D721Med (cell line): ENCODE measurements around the gene MGAT4C.
"Not testable (repeated sequence)": the region's sequence is repeated elsewhere in the genome, so short reads cannot be mapped to it uniquely, and the experiment has no call there.

Source experiments
- DNase-seq: peaks from one replicate; pipeline ENCODE4 v3.0.0; 2011; ENCODE audit warnings: low spot score; ENCODE audit not compliant: insufficient read length
- FAIRE-seq: peaks from 2 replicates; lab custom pipeline; 2011; peaks lifted over from hg19 to GRCh38; lab: Jason Lieb, UNC
- TF ChIP-seq, protein P1 (sequence below): IDR thresholded peaks from 2 replicates; pipeline ENCODE4 v1.5.1; 2012; ENCODE audit warnings: mild to moderate bottlenecking, control low read depth; ENCODE audit not compliant: insufficient read depth; ENCODE audit errors: missing control alignments

The MGAT4C gene

DNA sequence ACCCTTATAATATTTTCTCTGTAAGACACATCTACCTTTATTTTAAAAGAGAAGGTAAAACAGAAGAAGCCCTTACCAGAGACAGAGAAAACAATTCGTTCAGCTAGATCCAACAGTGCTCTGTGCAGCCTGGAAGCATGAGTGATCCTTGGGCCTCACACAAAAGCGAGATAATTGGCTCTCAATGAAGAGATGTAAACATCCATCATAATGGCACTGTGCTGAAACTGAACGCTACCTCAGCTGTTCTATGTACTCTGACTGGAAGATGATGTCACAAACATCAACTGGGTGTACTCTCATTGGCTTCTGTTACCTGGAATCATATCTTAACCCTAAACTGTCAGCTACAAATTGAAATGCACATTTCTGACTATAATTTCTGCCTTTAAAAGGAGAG, at the start of gene MGAT4C:
TSS of gene MGAT4C (minus strand) at position 229 of the 400 bp plus-strand sequence.
- DNase-seq, result no peak
- TF ChIP-seq, protein P1, sequence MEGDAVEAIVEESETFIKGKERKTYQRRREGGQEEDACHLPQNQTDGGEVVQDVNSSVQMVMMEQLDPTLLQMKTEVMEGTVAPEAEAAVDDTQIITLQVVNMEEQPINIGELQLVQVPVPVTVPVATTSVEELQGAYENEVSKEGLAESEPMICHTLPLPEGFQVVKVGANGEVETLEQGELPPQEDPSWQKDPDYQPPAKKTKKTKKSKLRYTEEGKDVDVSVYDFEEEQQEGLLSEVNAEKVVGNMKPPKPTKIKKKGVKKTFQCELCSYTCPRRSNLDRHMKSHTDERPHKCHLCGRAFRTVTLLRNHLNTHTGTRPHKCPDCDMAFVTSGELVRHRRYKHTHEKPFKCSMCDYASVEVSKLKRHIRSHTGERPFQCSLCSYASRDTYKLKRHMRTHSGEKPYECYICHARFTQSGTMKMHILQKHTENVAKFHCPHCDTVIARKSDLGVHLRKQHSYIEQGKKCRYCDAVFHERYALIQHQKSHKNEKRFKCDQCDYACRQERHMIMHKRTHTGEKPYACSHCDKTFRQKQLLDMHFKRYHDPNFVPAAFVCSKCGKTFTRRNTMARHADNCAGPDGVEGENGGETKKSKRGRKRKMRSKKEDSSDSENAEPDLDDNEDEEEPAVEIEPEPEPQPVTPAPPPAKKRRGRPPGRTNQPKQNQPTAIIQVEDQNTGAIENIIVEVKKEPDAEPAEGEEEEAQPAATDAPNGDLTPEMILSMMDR, result no peak

DNA sequence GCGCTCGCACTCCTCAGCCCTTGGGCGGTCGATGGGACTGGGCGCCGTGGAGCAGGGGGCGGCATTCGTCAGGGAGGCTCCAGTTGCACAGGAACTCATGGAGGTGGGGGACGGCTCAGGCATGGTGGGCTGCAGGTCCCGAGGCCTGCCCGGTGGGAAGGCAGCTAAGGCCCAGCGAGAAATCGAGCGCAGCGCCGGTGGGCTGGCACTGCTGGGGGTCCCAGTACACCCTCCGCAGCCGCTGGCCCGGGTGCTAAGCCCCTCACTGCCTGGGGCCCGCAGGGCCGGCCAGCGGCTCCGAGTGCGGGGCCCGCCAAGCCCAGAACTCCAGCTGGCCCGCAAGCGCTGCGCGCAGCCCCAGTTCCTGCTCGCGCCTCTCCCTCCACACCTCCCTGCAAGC, 40.2 kb upstream of the MGAT4C start:
- not testable (repeated sequence) for DNase-seq, FAIRE-seq

More for the DNA sequence above, at the start of gene MGAT4C:
- FAIRE-seq, result no peak

DNA sequence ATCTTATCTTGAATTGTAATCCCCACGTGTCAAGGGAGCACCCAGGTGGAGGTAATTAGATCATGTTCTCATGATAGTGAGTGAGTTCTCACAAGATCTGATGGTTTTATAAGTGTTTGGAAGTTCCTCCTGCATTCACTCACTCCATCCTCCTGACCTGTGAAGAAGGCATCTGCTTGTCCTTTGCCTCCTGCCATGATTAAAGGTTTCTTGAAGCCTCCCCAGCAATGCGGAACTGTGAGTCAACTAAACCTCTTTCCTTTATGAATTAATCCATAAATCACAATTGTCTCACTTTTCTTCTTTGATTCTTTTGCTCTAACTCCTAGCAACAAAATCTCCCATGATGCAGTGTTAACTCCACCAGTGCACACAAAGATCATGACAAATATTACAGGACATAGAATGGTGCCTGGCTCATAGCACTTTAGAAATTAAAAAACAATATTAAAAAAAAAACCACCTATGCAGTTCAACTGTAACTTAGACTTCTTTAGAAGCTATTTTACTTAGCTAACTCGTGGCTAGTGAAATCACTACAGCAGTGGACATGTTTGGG, 37.6 kb upstream of the MGAT4C start:
- TF ChIP-seq, protein P1, result no peak
- DNase-seq, result no peak
- FAIRE-seq, result no peak

DNA sequence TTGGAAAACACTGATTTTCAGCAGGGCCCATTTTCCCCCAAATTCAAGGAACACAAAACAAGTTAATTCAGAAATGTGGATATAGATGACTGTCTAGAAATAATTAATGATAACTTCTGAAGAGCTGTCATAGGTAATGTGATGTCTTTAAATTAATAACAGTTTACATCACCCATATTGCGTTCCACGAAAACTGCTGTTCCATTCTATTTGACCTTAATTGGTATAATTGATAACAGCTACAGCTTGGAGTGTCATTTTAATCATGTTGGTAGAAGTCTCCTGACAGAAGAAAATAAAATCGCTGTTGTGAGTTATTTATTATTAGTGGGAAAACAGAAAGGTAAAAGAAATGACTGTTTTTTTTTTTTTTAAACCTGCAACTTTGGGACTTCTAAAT, 36.3 kb upstream of the MGAT4C start:
- DNase-seq, result no peak
- TF ChIP-seq, protein P1, result no peak
- no peak for FAIRE-seq

DNA sequence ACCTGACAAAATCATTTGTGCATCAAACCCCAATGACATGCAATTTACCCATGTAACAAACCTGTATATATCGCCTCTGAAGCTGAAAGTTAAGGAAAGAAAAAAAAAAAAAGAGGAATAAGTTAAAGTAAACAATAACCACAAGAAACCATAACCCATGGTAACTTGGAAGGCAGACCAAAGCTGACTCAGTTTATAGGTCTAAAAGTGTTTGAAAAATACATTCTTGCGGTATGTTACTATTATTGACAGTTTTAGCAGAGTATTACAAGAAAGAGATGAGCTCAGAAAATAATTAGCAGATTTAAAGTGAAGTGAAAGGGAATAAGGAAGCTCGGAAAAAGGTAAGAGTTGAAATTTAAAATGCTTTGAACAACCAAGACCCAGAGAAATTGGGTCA, 34.4 kb upstream of the MGAT4C start:
- FAIRE-seq (no peak), DNase-seq (no peak)
- TF ChIP-seq, protein P1, result no peak

DNA sequence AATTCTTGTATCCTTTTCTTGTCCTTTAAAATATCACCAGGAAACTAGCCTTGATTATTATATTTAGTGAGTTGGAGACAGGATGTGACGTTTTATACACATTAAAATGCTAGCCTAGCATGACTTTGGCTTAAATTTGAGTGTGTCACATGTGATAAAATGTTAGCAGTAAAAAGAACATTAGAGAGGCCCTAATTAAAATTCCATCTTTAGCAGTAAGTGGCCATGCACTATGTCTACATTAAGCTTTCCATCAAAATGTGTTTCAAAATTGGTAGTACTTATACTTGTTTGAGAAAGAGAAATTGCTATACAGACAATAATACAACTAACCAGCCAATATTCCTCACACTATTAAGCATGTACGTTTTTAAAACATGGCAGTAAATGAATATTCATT, 29.9 kb upstream of the MGAT4C start:
- TF ChIP-seq, protein P1, result no peak
- DNase-seq (no peak), FAIRE-seq (no peak)

DNA sequence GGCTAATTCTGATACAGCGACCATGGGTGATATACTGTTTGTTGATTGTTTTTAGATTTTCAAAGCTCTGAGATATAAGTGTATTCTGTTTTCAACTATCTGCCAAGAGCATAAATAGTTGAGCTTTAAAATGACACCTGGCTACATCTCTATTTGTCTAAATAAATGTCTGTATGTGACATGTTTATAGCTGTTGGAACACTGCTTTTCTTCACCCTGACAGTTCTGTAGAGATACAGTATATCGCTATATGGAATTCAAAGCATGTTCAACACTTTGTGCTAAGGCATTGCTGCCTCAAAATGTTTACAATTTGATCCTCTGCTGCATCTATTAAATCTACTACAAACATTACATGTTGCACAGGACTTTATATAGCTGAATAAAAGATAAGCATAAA, 27.4 kb upstream of the MGAT4C start:
- FAIRE-seq (no peak), DNase-seq (no peak)
- TF ChIP-seq, protein P1, result no peak

DNA sequence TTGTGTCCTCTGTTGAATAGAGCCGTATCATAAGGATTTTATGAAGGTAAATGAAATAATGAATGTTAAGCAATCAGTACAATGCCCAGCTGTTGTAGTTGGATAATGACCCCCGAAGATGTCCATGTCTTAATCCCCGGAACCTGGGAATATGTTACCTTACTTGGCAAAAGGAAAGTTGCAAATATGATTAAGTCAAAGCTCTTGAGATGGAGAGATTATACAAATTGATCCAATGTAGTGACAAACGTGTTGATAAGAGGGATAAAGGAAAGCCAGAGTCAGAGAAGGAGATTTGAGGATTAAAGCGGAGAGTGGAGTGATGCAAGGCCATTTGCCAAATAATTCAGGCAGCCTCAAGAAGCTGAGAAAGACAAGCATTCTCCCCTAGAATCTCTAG, 19.2 kb upstream of the MGAT4C start:
- DNase-seq, result no peak
- peak; percentile 99 for FAIRE-seq
- TF ChIP-seq, protein P1, result no peak
